HG03520 (cell line): Measurements from ENCODE around the gene FLACC1.

Experiments
- ATAC-seq: cut with Tn5 transposase; IDR thresholded peaks from one replicate; pipeline ENCODE4 v1.9.1; 2021; ENCODE audit warnings: mild to moderate bottlenecking, moderate library complexity; ENCODE audit not compliant: unreplicated experiment

Gene FLACC1

DNA sequence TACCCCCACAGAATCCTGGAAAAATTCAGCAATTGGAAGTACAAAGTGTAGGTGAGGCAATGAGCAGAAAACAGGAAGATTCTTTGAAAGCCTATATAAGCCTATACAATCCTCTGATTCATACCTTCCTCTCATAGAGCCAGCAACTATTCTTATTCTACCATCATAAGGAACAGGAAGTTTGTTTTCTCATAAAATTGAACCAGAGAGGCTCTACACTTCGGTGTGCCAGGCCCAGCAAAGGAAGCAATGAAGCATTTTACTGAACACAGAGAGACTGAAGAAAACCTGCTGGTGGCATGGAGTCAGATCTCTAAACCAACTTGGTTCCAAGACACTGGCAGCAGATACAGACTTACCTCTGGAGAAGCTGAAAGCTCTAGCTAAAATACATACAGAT, 78.1 kb downstream of the FLACC1 start:
- ATAC-seq = no peak

DNA sequence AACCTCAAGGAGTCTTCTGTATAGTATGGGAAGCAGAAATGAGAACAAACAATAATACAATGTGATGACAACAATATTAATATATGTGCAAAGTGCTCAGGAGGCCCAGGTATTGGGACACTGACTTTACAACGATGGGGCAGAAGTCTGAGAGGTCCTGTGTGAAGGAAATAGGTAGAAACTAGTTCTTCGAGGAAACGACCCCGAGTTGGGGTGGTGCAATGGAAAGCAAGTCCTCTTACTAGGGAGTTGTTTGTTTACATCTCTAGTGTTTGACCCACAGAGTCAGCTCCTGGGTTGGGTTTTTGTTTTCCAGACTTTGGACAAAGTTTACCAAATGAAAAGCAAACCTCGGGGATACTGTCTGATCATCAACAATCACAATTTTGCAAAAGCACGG, 80.6 kb downstream of the FLACC1 start:
- ATAC-seq = no peak

DNA sequence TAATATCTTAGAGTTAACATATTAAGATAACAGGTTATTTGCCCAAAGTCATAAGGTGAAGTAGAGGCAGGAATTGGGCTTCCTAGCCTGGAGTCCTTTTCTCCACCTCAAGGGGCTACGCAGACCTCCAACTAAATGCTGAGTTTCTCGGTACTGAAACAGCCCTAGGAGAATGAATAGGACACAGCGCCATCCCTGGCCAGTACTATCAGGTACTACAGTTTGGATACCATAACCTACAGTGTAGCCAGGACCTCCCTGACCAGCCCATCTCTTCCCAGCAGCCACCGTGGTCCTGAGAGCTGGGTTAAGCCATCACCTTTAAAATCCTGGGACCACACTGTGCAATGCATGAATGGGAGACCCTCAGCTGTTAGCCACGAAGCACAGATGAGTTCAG, 81.2 kb downstream of the FLACC1 start:
- ATAC-seq = no peak

DNA sequence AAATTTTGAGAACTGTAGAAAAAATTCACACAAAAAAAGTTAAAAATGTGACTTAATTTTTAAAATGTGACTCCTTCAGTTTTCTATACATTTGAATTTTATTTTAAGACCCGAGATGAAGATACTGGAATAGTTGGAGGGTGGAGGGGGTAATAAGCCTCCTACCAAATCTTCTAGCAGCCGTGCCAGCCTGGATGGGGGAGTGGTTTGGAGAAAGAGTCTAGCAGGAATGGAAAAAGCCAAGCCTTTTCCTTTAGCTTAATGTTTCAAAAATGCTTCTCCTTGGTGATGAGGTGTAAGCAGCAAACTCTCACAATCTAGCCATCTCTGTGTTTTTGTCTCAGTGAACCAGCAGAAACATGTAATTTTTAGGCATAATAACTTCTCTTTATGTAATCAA, 82.1 kb downstream of the FLACC1 start:
- no peak for ATAC-seq

DNA sequence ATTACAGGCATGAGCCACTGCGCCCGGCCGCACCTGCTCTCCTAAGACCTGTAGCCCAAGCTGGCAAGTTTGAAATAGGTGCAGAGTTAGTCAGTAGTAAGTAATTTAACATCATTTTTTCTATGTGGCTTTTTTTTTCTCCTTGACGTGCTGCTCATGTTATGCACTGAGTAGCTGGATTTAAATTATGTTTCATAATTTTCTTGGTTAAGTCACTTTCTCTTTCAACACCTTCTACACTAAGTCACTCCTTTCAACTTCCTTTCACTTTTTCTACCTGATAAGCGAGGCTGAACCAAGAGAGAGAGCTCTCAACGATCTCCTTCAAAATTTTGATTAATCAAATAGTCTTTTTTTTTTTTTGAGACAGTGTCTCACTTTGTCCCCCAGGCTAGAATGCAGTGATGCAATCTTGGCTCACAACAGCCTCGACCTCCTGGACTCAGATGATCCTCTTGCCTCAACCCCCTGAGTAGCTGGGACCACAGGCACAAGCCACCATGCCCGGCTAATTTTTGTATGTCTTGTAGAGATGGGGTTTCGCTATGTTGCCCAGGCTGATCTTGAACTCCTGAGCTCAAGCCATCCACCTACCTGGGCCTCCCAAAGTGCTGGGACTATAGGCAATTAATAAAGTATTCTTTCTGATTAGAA, 83.7 kb downstream of the FLACC1 start:
- no peak for ATAC-seq

DNA sequence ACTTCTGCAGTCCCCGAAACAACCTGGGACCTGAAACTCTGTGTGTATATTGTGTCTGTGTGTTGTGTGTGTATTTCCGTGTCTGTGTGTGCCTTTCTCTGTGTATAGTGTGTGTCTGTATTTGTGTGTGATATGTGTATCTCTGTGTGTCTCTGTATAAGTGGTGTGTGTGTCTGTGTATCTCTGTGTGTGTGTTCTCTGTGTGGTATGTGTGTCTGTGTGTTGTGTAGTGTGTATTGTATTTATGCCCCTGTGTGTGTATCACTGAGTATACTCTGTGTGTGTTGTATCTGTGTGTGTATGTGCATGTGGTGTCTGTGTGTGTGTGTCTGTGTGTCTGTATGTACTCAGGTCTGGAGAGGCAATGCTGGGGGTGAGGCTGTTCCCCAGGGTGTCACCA, 85.2 kb downstream of the FLACC1 start:
- no peak for ATAC-seq

DNA sequence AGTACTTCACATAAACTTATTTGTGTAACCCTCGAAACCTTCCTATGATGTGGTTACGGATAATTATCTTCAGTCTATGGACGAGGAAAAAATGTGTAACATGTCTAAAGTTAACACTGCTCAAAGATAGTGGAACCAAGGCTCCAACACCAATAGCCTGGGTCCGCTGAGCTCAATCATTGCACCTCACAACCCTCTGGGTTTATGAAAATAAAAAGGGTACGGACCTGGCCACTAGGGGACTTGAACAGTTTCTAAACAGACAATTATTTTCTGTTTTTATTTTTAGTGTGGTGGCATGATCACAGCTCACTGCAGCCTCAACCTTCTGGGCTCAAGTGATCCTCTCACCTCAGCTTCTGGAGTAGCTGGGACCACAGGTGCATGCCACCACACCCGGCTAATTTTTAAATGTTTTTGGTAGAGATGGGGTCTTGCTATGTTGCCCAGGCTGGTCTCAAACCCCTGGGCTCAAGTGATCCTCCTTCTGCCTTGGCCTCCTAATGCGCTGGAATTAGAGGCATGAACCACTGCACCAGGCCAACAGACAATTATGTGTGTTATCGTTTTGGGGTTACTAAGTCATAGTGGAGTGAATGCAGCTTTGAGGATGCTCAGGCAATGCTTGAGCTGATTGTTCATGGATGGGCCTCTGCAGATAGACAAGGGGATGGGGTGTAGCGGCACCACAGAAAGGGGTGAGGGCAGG, 86.7 kb downstream of the FLACC1 start:
- ATAC-seq = no peak

DNA sequence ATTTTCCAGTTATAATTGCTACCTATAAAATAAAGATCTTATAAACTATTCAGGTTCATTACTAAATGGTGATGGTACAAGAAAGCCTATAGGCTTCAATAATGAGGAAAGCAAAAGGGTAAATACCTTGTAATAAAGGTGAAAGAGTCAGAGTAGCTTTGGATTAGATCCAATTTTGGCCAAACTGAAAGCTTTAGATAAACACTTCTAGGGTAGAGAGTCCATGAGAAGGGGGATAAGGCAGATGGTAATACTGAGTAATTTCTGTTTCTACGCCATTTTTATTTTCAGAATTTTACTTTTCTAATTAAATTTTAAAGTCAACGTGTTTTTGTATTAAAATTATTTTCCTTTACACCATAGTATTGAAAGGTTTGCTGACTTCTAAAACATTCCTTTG, 87.4 kb downstream of the FLACC1 start:
- no peak for ATAC-seq

DNA sequence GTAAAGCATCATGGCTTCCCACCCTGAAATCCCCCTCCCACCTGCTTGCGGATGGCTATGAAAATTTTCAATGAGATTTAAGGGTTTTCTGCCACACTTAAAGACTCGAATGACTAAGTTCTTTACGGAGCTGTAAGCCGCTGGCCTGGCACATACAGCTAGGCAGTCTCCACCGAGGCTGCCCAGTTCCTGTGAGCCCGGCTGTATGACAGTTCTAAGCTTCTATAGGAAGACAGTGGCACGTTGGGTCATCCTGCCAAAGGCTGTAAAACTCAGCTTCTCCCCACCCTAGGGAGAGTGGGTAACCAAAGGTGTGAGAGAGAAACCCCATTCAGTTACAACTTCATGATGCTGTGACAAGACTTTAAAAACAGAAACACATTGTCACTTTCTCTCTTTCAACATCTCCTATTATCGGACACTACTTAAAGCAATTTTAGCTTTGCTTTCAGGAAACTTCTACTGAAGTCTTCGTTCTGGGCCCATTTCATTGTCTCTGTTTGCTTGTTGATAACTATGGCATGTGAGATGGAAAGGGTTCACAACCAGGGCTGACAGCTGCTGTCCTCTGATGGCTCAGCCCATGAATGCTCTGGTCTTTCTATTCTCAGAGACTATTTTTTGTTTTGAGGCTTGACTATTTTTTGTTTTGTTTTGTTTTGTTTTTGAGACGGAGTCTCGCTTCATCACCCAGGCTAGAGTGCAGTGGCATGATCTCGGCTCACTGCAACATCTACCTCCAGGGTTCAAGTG, 89.7 kb downstream of the FLACC1 start:
- ATAC-seq = no peak

DNA sequence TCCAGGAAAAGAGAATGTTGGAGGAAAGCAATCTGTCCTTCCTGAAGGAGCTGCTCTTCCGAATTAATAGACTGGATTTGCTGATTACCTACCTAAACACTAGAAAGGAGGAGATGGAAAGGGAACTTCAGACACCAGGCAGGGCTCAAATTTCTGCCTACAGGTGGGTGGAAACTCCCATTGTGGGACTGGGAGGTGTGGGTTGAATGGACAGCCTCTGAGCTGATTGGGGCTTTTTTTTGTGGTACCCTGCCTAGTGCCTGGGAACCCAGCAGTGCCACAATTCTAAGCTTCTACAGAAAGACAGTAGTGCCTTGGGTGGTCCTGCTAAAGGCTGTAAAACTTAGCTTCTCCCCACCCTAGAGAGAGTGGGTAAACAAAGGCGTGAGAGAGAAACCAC, 90.5 kb downstream of the FLACC1 start:
- ATAC-seq = no peak

DNA sequence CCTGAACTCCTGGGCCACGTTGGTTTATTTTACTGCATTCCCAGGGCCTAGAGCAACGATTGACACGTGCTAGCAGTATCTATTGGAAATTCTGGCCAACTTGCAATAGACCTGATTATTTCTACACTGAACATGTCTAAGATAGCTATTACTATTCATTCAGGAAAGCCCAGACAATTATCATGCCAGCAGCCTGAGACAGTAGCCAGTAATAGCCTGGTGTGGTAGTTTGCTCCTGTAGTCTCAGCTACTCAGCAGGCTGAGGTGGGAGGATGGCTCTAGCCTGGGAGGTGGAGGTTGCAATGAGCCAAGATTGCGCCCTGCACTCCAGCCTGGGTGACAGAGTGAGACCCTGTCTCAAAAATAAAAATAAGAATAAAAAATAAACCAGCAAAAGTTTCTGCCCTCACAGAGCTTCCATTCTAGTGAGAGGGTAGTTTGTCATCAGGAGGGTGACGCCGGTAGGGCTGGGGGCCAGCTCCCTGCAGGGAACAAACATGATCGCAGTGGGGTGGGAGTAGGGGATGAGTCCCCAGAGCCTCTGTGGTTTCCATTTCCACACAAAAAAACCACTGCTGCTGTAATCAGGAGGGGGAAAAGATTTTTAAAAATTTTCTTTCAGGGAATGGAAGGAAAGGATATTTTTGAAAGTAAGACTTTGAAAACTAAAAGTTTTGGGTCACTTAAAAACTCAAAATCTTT, 92.5 kb downstream of the FLACC1 start:
- ATAC-seq = no peak

DNA sequence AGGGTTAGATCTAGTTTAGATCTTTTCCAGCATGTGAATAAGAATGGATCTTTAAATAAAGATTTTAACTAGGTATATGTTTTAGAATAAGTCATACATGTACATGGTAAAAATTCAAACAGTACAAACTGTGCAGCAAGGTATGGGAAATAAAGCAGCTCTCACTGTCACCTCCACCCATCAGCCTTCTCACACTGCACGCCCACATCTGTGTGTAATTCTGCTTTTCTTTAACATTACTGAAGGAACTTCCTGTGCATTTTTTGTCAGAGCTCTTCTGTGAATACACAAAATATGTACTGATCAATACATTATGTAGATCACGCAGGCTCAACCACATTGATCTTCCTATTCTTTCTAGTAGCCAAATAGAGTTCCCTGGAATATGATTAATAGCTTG, 93.4 kb downstream of the FLACC1 start:
- no peak for ATAC-seq

DNA sequence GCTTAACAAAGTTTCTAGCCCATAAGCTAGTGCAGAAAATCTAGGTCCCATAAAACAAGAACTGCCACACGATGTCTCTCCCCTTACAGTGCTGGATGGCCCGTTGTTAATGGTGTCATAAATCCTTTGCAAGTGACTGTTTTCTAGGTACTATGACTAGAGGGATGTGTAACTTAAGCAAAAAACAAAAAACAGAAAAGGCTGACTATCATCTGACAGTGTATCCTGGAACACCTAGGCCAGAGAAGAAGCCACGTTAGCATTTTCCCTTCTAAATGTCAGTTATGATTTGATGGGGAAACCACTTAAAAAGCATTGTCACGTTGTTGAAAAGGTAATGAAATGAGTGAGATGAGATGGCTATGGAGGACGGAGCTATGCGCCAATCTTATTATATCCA, 94.4 kb downstream of the FLACC1 start:
- no peak for ATAC-seq

DNA sequence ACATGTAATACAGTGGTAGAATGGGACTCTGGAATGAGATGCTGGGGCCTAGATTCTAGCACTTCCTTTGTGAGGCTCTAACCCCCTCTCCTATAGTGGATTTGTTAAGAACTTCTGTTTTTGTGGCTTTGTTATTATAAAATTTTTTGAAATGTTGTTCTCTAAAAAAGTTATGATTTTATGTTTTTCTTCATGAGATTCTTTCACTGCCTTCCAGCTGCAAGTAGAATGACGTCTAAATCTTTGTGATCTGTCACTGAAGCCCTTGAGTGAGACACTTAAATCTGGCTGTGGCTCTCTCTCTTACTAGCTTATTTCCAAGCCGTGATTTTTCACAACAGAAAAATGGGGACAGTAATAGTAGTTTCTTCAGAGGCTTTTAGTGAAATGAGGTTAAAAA, 95.2 kb downstream of the FLACC1 start:
- ATAC-seq = no peak

DNA sequence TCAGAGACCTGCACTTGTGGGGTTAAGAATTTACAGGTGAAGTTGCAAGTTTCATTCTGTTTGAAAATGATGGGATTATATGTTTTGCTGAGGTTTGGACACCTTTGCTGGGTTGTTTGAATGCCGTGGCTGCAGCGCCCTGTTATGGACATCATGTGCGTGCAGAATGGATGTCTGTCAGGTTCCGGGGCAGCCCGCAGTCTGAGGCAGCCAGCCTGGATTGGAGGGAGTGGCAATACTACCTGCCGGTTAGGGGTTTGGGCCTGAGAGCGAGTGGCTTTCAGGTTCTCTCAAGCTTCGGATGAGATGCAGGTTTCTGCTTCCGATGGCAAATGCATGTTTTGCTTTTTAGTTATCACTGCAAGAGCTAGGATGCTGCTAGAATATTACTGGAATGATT, 95.7 kb downstream of the FLACC1 start:
- ATAC-seq = no peak

DNA sequence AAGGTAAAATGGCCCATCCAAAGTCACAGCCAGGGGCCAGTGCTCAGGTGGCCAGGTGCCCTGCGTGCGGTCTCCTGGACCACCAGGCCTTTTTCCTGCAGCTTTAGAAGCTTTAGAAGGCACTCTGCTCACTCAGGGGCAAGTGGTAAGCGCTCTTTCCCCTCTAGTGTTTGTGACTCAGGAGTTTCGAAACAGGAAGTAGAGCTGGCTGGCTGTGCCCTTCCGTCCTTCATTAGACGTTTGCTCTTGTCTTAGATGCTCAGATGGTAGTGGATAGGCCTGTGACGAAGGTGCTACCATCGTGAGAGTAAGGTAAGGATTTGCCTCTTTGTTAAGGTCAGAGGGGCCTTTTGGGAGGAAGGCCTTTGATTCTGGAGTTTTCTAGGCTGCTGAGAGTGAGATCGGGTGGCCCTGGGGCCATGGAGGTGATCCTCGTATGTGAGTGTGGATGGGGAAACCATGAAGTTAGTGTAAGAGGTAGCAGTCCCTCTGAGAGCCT, 96.8 kb downstream of the FLACC1 start, which contains the start of gene CASP8:
TSS of gene CASP8 (plus strand) at position 235 of the 499 bp plus-strand sequence. CDS start 5,951 bp downstream, outside the sequence.
- ATAC-seq = no peak

DNA sequence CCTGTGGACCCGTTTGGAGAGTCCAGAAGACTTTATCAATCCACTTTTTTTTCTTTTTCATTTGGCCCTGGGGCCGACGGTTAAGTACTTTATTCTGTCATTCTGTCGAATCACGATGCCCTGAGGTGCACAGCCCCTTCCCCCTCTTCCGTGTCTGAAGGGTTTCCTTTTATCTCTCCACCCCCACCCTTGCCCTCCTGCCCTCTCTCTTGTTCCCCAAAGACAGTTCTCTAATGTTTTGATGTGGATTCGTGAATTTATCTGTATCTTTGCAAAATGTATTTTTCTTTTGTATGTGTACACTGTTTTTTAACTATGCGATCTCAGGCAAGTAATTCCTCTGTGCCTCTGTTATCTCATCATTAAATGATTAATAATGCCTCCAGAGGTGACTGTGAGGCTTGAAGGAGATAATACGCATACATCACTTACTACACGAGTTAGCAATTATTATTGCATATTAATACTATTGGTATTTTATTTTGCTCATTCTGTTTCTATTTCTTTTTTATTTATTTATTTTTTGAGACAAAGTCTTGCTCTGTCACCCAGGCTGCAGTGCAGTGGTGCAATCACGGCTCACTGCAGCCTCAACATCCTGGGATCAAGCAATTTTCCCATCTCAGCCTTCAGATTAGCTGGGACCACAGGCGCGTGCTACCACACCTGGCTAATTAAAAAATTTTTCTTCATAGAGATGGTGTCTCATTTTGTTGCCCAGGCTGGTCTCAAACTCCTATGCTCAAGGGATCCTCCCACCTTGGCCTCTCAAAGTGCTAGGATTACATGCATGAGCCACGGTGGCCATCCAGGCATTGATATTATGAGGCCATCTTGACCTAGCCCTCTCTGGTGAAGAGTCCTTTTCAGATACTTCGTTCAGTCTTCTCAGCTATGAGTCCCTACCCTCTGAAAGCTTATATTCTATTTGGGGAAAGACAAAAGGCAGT, 98.2 kb downstream of the FLACC1 start:
- ATAC-seq = no peak

DNA sequence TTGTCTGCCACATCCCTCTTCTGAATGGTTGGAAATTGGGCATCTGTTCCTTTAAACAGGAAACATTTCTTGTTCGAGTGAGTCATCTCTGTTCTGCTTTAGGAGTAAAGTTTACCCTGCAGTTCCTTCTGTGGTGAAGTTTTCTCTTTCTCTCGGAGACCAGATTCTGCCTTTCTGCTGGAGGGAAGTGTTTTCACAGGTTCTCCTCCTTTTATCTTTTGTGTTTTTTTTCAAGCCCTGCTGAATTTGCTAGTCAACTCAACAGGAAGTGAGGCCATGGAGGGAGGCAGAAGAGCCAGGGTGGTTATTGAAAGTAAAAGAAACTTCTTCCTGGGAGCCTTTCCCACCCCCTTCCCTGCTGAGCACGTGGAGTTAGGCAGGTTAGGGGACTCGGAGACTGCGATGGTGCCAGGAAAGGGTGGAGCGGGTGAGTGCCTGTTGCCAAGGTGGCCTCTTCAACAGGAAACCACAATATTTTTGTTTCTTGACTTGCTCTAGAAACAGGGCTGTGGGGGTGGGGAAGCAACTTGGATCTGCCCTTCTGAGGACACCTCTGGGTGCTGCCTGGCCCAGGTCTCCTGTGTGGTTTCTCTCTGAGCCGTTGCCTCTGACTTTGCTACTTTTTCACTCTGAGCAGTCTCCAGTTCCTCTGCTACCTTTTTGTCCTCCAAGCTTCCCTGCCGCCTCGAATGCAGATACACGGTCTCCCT, 99.0 kb downstream of the FLACC1 start:
- peak; percentile 63 for ATAC-seq

DNA sequence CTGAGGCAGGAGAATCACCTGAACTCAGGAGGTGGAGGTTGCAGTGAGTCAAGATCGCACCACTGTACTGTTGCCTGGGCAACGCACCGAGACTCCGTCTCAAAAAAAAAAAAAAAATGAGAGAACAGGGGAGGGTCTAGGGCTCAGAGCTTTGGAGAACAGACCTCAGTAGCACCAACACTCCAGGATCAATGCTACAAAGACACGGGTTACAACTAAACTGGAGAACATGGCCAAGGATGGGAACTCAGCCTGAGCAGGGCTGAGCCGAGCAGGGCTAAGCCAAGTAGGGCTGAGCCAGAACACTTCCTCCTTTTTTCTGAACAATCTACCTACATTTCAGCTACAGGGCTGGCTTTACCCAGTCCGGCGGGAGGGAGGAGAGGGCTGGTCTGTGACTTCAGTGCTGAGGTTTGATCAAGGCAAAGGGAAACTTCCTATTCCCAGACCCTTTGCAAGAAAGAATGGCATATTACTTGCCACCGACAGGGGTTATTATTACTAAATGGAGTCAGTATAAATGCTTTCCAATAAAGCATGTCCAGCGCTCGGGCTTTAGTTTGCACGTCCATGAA, 99.7 kb downstream of the FLACC1 start:
- ATAC-seq = peak; percentile 46
